A549 (cell line): ENCODE results near the gene KCNK13. TPM values are rescaled to one million over a fixed set of nuclear protein-coding genes. Genes with fewer than 3 reads are reported as not detected.

ENCODE experiments used
- ATAC-seq, 2 experiments: fragments of 200-7000 bp in 1 of 2; fragments of >200 bp in 1 of 2; cut with Nextera tagmentation in 1 of 2; cut with Tn5 transposase in 1 of 2; 3 replicates each; pipeline versions ENCODE4 v1.8.0 to v1.9.1; 2018 to 2020; ENCODE audit warnings: mild to moderate bottlenecking in 1 of 2, moderate library complexity in 1 of 2
- CTCF ChIA-PET: fragments of 300-600 bp; sonication (Branson Sonifier 250); formaldehyde crosslinking; extraction: SDS; loops from one replicate; lab custom pipeline; 2021; ENCODE audit warnings: antibody characterized with exemption, inconsistent platforms; lab: Yijun Ruan, JAX
- POLR2A ChIA-PET: fragments of 350-600 bp; formaldehyde crosslinking; extraction: SDS; loops from one replicate; lab custom pipeline; 2021; ENCODE audit warnings: antibody characterized with exemption, inconsistent platforms; lab: Yijun Ruan, JAX
- DNase-seq, 2 experiments: peaks; one replicate each; pipeline versions ENCODE4 v3.0.0 to v3.0.0-alpha.2; 2011 to 2016; ENCODE audit warnings: low read depth in 1 of 2, low spot score in 1 of 2
- FAIRE-seq: peaks from 2 replicates; lab custom pipeline; 2011; peaks lifted over from hg19 to GRCh38; lab: Jason Lieb, UNC
- H3K27ac ChIP-seq, 2 experiments: fragments of >200 bp; sonication (Bioruptor Twin); formaldehyde crosslinking; 3 replicates each; pipeline ENCODE4 v1.5.1; 2016 to 2017
- H3K4me1 ChIP-seq: fragments of >200 bp; sonication (Bioruptor Twin); formaldehyde crosslinking; 3 replicates; pipeline ENCODE4 v1.6.1; 2016
- H3K4me2 ChIP-seq: fragments of >200 bp; sonication (Bioruptor Twin); formaldehyde crosslinking; 3 replicates; pipeline ENCODE4 v1.6.1; 2016
- H3K4me3 ChIP-seq: fragments of >200 bp; sonication (Bioruptor Twin); formaldehyde crosslinking; 3 replicates; pipeline ENCODE4 v1.5.1; 2016
- H3K9me3 ChIP-seq: fragments of >200 bp; sonication (Bioruptor Twin); formaldehyde crosslinking; 3 replicates; pipeline ENCODE4 v1.6.1; 2016
- CBX2 ChIP-seq: fragments of 200-600 bp; sonication (generic); IDR thresholded peaks from 2 replicates; pipeline ENCODE4 v1.6.1; 2016; ENCODE audit warnings: low read depth, mild to moderate bottlenecking, borderline replicate concordance
- CEBPB ChIP-seq, 2 experiments: fragments of >200 bp in 1 of 2; sonication (Bioruptor Twin) in 1 of 2; formaldehyde crosslinking in 1 of 2; IDR thresholded peaks; 2 replicates each; pipeline ENCODE4 v1.6.1; 2012 to 2016
- CHD2 ChIP-seq: fragments of 150-350 bp; IDR thresholded peaks from 2 replicates; pipeline ENCODE4 v1.6.1; 2014; ENCODE audit warnings: low read length; ENCODE audit not compliant: partially characterized antibody
- EP300 ChIP-seq, 2 experiments: fragments of >200 bp; sonication (Bioruptor Twin); formaldehyde crosslinking; IDR thresholded peaks; 2 replicates in 1 of 2; 3 replicates in 1 of 2; pipeline ENCODE4 v1.6.1; 2016 to 2017
- ESRRA ChIP-seq: fragments of 150-350 bp; IDR thresholded peaks from 2 replicates; pipeline ENCODE4 v1.6.1; 2014; ENCODE audit warnings: mild to moderate bottlenecking, low read length, borderline replicate concordance
- FOSB ChIP-seq: fragments of 250-450 bp; sonication (Bioruptor Pico); IDR thresholded peaks from 2 replicates; pipeline ENCODE4 v1.5.0; 2020; ENCODE audit warnings: mild to moderate bottlenecking, moderate library complexity
- HDAC2 ChIP-seq: fragments of 200-600 bp; sonication (generic); IDR thresholded peaks from 2 replicates; pipeline ENCODE4 v1.6.1; 2016
- HOXB13 ChIP-seq: fragments of 250-450 bp; sonication (Bioruptor Pico); IDR thresholded peaks from 2 replicates; pipeline ENCODE4 v1.5.0; 2020; ENCODE audit warnings: low read depth, mild to moderate bottlenecking, moderate library complexity
- KDM1A ChIP-seq: fragments of 200-600 bp; sonication (generic); IDR thresholded peaks from 2 replicates; pipeline ENCODE4 v1.6.1; 2016; ENCODE audit warnings: low read depth, mild to moderate bottlenecking
- KDM5A ChIP-seq: fragments of 200-600 bp; sonication (generic); IDR thresholded peaks from 2 replicates; pipeline ENCODE4 v1.6.1; 2016; ENCODE audit warnings: antibody characterized with exemption, mild to moderate bottlenecking
- MYC ChIP-seq: IDR thresholded peaks from 2 replicates; pipeline ENCODE4 v1.6.1; 2012; ENCODE audit warnings: mild to moderate bottlenecking, inconsistent platforms, low read length, improper control_type of control experiment, borderline replicate concordance
- NPAS2 ChIP-seq: fragments of 250-450 bp; sonication (Bioruptor Pico); IDR thresholded peaks from 2 replicates; pipeline ENCODE4 v1.8.0; 2022; ENCODE audit warnings: mild to moderate bottlenecking, moderate library complexity, borderline replicate concordance
- RAD21 ChIP-seq, 2 experiments: fragments of >200 bp in 1 of 2; sonication (Bioruptor Twin) in 1 of 2; formaldehyde crosslinking in 1 of 2; IDR thresholded peaks in 1 of 2; conservative IDR thresholded peaks in 1 of 2; 2 replicates in 1 of 2; 3 replicates in 1 of 2; pipeline ENCODE4 v1.6.1; 2012 to 2018; ENCODE audit warnings: inconsistent platforms in 1 of 2
- RARB ChIP-seq: fragments of 250-450 bp; sonication (Bioruptor Pico); IDR thresholded peaks from 2 replicates; pipeline ENCODE4 v1.8.0; 2021; ENCODE audit warnings: mild to moderate bottlenecking, moderate library complexity
- SMC3 ChIP-seq: fragments of >200 bp; sonication (Bioruptor Twin); formaldehyde crosslinking; IDR thresholded peaks from 3 replicates; pipeline ENCODE4 v1.6.1; 2018; ENCODE audit warnings: inconsistent platforms
- TP53 ChIP-seq: fragments of 250-450 bp; sonication (Bioruptor Pico); IDR thresholded peaks from 2 replicates; pipeline ENCODE4 v1.5.0; 2021; ENCODE audit warnings: mild to moderate bottlenecking, moderate library complexity
- ZC3H11A ChIP-seq: fragments of 450-650 bp; IDR thresholded peaks from 2 replicates; pipeline ENCODE4 v1.6.1; 2014; ENCODE audit warnings: antibody characterized with exemption, mild to moderate bottlenecking
- WGBS: methylation state at CpG from one replicate; pipeline ENCODE4 v1.1.6; 2017; ENCODE audit errors: missing lambda C conversion rate; 5-methylcytosine and 5-hydroxymethylcytosine counted together
- polyA plus RNA-seq, 4 experiments: library from polyadenylated mRNA; depleted of rRNA in 3 of 4; stranded (reverse); fragments of >200 nt; fragmentation: RNase III in 1 of 4; extraction: RNeasy Plus Mini Kit Qiagen cat#74134 plus additional on column Dnase treatment in 1 of 4; gene quantifications; 2 replicates in 3 of 4; 3 replicates in 1 of 4; pipeline ENCODE4 v1.2.3, GENCODE V29; 2011 to 2017
- TF ChIP-seq, protein P1 (sequence below): fragments of 250-450 bp; sonication (Bioruptor Pico); IDR thresholded peaks from 2 replicates; pipeline ENCODE4 v1.5.0; 2021; ENCODE audit warnings: mild to moderate bottlenecking, moderate library complexity, borderline replicate concordance
- TF ChIP-seq, protein P2 (sequence below): fragments of 200-600 bp; sonication (generic); IDR thresholded peaks from 2 replicates; pipeline ENCODE4 v1.6.1; 2016; ENCODE audit warnings: antibody characterized with exemption, mild to moderate bottlenecking, moderate library complexity
- TF ChIP-seq, protein P3 (sequence below): fragments of >200 bp; sonication (Bioruptor Twin); formaldehyde crosslinking; IDR thresholded peaks from 3 replicates; pipeline ENCODE4 v1.6.1; 2016
- TF ChIP-seq, protein P4 (sequence below): fragments of 150-350 bp; IDR thresholded peaks from 2 replicates; pipeline ENCODE4 v1.6.1; 2014; ENCODE audit warnings: low read depth, mild to moderate bottlenecking, low read length
- TF ChIP-seq, protein P5 (sequence below): fragments of >200 bp; sonication (Bioruptor Twin); formaldehyde crosslinking; IDR thresholded peaks from 3 replicates; pipeline ENCODE4 v1.5.1; 2016
- TF ChIP-seq, protein P6 (sequence below): fragments of 450-650 bp; IDR thresholded peaks from 2 replicates; pipeline ENCODE4 v1.6.1; 2014; ENCODE audit warnings: antibody characterized with exemption
- TF ChIP-seq, protein P7 (sequence below): IDR thresholded peaks from 2 replicates; pipeline ENCODE4 v1.6.1; 2012; ENCODE audit warnings: low read depth, borderline replicate concordance

Gene KCNK13
- polyA plus RNA-seq, 2 of the 4 experiments (the other 2 are of a cell fraction), result not detected

DNA sequence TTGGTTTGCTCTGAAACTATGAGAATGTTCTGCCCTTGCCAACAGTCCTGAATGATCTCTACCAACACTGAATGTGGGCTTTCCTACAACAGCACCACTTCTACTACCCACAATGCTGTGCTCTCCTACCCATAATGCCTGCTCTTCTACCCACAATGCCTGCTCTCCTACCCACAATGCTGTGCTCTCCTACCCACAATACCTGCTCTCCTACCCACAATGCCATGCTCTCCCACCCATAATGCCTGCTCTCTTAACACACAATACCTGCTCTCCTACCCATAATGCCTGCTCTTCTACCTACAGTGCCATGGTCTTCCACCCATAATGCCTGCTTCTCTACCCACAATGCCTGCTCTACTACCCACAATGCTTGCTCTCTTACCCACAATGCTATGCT, 92.3 kb downstream of the KCNK13 start:
- H3K27ac ChIP-seq, result no peak overlapping the region
- ChIA-PET POLR2A (no interaction called here), CTCF (no interaction called here)
- FAIRE-seq, result no peak
- H3K9me3 ChIP-seq, result no peaks in the 10 kb centered on the region
- no peak for ATAC-seq
- no peak for DNase-seq
- TF ChIP-seq CEBPB (IDR thresholded peaks at IDR 0.05), result no peak
- TF ChIP-seq ZC3H11A, result no peak
- TF ChIP-seq NPAS2 (CRISPR knock-in tag), result no peak
- TF ChIP-seq FOSB, result no peak
- TF ChIP-seq HDAC2, result no peak
- TF ChIP-seq, protein P1, sequence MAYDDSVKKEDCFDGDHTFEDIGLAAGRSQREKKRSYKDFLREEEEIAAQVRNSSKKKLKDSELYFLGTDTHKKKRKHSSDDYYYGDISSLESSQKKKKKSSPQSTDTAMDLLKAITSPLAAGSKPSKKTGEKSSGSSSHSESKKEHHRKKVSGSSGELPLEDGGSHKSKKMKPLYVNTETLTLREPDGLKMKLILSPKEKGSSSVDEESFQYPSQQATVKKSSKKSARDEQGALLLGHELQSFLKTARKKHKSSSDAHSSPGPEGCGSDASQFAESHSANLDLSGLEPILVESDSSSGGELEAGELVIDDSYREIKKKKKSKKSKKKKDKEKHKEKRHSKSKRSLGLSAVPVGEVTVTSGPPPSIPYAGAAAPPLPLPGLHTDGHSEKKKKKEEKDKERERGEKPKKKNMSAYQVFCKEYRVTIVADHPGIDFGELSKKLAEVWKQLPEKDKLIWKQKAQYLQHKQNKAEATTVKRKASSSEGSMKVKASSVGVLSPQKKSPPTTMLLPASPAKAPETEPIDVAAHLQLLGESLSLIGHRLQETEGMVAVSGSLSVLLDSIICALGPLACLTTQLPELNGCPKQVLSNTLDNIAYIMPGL (CRISPR knock-in tag), result no peak
- no peak for TF ChIP-seq CHD2
- TF ChIP-seq SMC3, result no peak
- H3K4me2 ChIP-seq, result no peak overlapping the region
- H3K4me3 ChIP-seq, result no peak overlapping the region
- H3K4me1 ChIP-seq, result no peaks in the 10 kb centered on the region

DNA sequence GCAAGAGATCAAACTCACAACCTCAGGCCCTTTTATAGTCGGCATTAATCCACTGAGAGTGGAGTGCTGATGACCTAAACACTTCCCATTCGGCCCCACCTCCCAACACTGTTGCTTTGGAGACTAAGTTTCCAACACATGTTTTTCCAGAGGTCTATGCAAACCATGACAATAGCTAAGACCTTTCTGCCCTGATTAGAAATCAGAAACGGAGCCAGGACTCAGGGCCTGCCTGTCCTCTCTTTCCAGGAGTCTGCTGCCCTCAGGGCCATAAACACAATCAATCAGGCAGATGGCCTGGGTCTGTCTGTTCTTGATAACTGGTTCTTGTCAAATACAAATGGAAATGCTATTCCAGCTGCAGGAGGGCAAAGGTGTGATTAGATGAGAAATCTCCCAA, 97.4 kb downstream of the KCNK13 start:
- no peak for FAIRE-seq
- CTCF ChIA-PET, result no interaction called here
- Histone ChIP-seq H3K4me3 (no peak overlapping the region), H3K27ac (no peak overlapping the region)
- 6% methylated on average over 3 of the region's 3 CpGs for WGBS
- TF ChIP-seq KDM1A (no peak), TP53 (CRISPR knock-in tag) (no peak), ZC3H11A (no peak), HOXB13 (CRISPR knock-in tag) (no peak), ESRRA (no peak), RARB (no peak), CBX2 (no peak), MYC (no peak), RAD21 (conservative IDR thresholded peaks at IDR 0.05 in 1 of 2, IDR thresholded peaks at IDR 0.05 in 1 of 2) (no peak), KDM5A (no peak), EP300 (IDR thresholded peaks at IDR 0.05) (no peak)
- TF ChIP-seq, protein P2, sequence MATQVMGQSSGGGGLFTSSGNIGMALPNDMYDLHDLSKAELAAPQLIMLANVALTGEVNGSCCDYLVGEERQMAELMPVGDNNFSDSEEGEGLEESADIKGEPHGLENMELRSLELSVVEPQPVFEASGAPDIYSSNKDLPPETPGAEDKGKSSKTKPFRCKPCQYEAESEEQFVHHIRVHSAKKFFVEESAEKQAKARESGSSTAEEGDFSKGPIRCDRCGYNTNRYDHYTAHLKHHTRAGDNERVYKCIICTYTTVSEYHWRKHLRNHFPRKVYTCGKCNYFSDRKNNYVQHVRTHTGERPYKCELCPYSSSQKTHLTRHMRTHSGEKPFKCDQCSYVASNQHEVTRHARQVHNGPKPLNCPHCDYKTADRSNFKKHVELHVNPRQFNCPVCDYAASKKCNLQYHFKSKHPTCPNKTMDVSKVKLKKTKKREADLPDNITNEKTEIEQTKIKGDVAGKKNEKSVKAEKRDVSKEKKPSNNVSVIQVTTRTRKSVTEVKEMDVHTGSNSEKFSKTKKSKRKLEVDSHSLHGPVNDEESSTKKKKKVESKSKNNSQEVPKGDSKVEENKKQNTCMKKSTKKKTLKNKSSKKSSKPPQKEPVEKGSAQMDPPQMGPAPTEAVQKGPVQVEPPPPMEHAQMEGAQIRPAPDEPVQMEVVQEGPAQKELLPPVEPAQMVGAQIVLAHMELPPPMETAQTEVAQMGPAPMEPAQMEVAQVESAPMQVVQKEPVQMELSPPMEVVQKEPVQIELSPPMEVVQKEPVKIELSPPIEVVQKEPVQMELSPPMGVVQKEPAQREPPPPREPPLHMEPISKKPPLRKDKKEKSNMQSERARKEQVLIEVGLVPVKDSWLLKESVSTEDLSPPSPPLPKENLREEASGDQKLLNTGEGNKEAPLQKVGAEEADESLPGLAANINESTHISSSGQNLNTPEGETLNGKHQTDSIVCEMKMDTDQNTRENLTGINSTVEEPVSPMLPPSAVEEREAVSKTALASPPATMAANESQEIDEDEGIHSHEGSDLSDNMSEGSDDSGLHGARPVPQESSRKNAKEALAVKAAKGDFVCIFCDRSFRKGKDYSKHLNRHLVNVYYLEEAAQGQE, result no peak
- TF ChIP-seq, protein P3, sequence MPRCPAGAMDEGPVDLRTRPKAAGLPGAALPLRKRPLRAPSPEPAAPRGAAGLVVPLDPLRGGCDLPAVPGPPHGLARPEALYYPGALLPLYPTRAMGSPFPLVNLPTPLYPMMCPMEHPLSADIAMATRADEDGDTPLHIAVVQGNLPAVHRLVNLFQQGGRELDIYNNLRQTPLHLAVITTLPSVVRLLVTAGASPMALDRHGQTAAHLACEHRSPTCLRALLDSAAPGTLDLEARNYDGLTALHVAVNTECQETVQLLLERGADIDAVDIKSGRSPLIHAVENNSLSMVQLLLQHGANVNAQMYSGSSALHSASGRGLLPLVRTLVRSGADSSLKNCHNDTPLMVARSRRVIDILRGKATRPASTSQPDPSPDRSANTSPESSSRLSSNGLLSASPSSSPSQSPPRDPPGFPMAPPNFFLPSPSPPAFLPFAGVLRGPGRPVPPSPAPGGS, result no peak
- TF ChIP-seq, protein P4, sequence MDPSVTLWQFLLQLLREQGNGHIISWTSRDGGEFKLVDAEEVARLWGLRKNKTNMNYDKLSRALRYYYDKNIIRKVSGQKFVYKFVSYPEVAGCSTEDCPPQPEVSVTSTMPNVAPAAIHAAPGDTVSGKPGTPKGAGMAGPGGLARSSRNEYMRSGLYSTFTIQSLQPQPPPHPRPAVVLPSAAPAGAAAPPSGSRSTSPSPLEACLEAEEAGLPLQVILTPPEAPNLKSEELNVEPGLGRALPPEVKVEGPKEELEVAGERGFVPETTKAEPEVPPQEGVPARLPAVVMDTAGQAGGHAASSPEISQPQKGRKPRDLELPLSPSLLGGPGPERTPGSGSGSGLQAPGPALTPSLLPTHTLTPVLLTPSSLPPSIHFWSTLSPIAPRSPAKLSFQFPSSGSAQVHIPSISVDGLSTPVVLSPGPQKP, result no peak
- TF ChIP-seq, protein P5, sequence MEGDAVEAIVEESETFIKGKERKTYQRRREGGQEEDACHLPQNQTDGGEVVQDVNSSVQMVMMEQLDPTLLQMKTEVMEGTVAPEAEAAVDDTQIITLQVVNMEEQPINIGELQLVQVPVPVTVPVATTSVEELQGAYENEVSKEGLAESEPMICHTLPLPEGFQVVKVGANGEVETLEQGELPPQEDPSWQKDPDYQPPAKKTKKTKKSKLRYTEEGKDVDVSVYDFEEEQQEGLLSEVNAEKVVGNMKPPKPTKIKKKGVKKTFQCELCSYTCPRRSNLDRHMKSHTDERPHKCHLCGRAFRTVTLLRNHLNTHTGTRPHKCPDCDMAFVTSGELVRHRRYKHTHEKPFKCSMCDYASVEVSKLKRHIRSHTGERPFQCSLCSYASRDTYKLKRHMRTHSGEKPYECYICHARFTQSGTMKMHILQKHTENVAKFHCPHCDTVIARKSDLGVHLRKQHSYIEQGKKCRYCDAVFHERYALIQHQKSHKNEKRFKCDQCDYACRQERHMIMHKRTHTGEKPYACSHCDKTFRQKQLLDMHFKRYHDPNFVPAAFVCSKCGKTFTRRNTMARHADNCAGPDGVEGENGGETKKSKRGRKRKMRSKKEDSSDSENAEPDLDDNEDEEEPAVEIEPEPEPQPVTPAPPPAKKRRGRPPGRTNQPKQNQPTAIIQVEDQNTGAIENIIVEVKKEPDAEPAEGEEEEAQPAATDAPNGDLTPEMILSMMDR, result no peak
- TF ChIP-seq, protein P6, sequence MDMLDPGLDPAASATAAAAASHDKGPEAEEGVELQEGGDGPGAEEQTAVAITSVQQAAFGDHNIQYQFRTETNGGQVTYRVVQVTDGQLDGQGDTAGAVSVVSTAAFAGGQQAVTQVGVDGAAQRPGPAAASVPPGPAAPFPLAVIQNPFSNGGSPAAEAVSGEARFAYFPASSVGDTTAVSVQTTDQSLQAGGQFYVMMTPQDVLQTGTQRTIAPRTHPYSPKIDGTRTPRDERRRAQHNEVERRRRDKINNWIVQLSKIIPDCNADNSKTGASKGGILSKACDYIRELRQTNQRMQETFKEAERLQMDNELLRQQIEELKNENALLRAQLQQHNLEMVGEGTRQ, result no peak
- TF ChIP-seq, protein P7, sequence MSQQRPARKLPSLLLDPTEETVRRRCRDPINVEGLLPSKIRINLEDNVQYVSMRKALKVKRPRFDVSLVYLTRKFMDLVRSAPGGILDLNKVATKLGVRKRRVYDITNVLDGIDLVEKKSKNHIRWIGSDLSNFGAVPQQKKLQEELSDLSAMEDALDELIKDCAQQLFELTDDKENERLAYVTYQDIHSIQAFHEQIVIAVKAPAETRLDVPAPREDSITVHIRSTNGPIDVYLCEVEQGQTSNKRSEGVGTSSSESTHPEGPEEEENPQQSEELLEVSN, result no peak
- TF ChIP-seq, all 56 proteins: peak for 0
- Histone ChIP-seq H3K4me1 (no peaks in the 10 kb centered on the region), H3K4me2 (no peak overlapping the region), H3K9me3 (no peaks in the 10 kb centered on the region)
- ATAC-seq (no peak), DNase-seq (no peak)
- POLR2A ChIA-PET, result no interaction called here
